H1 (cell line): ENCODE data around the gene FRMD4B. TPM values are rescaled to one million over a fixed set of nuclear protein-coding genes. Genes with fewer than 3 reads are reported as not detected.

Experiments
- CTCF ChIA-PET: fragments of 300-600 bp; sonication (Branson Sonifier 250); formaldehyde crosslinking; loops from one replicate; lab custom pipeline; 2021; ENCODE audit not compliant: partially characterized antibody; lab: Charles Lee
- POLR2A ChIA-PET: fragments of 300-600 bp; sonication (Branson Sonifier 250); formaldehyde crosslinking; loops from one replicate; lab custom pipeline; 2021; ENCODE audit warnings: inconsistent platforms; ENCODE audit not compliant: partially characterized antibody; lab: Charles Lee
- DNase-seq, 2 experiments: peaks; one replicate each; pipeline versions ENCODE4 v3.0.0 to v3.0.0-alpha.2; 2010 to 2022; ENCODE audit warnings: low spot score in 2 of 2, low read depth in 1 of 2, mixed read lengths in 1 of 2
- FAIRE-seq: peaks from 2 replicates; lab custom pipeline; 2011; peaks lifted over from hg19 to GRCh38; lab: Jason Lieb, UNC
- H2AFZ ChIP-seq: 2 replicates; pipeline ENCODE4 v1.8.1; 2012; ENCODE audit warnings: low read length, inconsistent platforms
- H2AK5ac ChIP-seq: 2 replicates; pipeline ENCODE4 v1.6.1; 2013; ENCODE audit warnings: low read depth, low read length
- H2BK120ac ChIP-seq: replicated peaks from 2 replicates; pipeline ENCODE3; 2013; ENCODE audit warnings: low read depth, low read length, inconsistent platforms
- H2BK12ac ChIP-seq: 2 replicates; pipeline ENCODE4 v1.6.1; 2013; ENCODE audit warnings: low read depth, low read length
- H2BK15ac ChIP-seq: 2 replicates; pipeline ENCODE4 v1.6.1; 2013; ENCODE audit warnings: low read length
- H2BK20ac ChIP-seq: 2 replicates; pipeline ENCODE4 v1.6.1; 2013; ENCODE audit warnings: low read length
- H2BK5ac ChIP-seq: 2 replicates; pipeline ENCODE4 v1.6.1; 2013; ENCODE audit warnings: low read depth, low read length
- H3K14ac ChIP-seq: 2 replicates; pipeline ENCODE4 v1.6.1; 2013; ENCODE audit warnings: inconsistent platforms; ENCODE audit not compliant: insufficient read length
- H3K18ac ChIP-seq: 2 replicates; pipeline ENCODE4 v1.6.1; 2013; ENCODE audit warnings: low read length; ENCODE audit errors: extremely low read depth
- H3K23ac ChIP-seq: 2 replicates; pipeline ENCODE4 v1.6.1; 2013; ENCODE audit warnings: inconsistent platforms; ENCODE audit not compliant: insufficient read length
- H3K23me2 ChIP-seq: 2 replicates; pipeline ENCODE4 v1.6.1; 2013; ENCODE audit warnings: low read depth, low read length
- H3K27ac ChIP-seq: 2 replicates; pipeline ENCODE4 v1.6.1; 2011; ENCODE audit warnings: low read depth, low read length, inconsistent platforms
- H3K27me3 ChIP-seq, 4 experiments: replicated peaks in 1 of 4; 1 replicate in 1 of 4; 2 replicates in 3 of 4; pipeline versions ENCODE4 v1.6.1 to v1.8.1; 2011 to 2013; ENCODE audit warnings: low read length in 3 of 4, mild to moderate bottlenecking in 3 of 4, inconsistent platforms in 2 of 4, mixed read lengths in 2 of 4, moderate library complexity in 1 of 4; ENCODE audit not compliant: control insufficient read depth in 3 of 4, insufficient read depth in 3 of 4; ENCODE audit errors: extremely low read depth in 1 of 4
- H3K36me3 ChIP-seq, 4 experiments: 2 replicates each; pipeline versions ENCODE4 v1.6.1 to v1.8.1; 2011 to 2013; ENCODE audit warnings: mild to moderate bottlenecking in 4 of 4, low read length in 3 of 4, moderate library complexity in 2 of 4, control low read depth in 1 of 4, inconsistent platforms in 1 of 4; ENCODE audit not compliant: insufficient read depth in 4 of 4, control insufficient read depth in 2 of 4
- H3K4ac ChIP-seq: replicated peaks from 2 replicates; pipeline ENCODE3; 2013; ENCODE audit warnings: low read length, low read depth, mixed read lengths, inconsistent platforms; ENCODE audit not compliant: insufficient read length
- H3K4me1 ChIP-seq, 4 experiments: replicated peaks in 1 of 4; 1 replicate in 1 of 4; 2 replicates in 3 of 4; pipeline versions ENCODE4 v1.6.1 to v1.8.1; 2011 to 2013; ENCODE audit warnings: low read length in 3 of 4, inconsistent platforms in 2 of 4, mixed read lengths in 1 of 4; ENCODE audit not compliant: insufficient read depth in 4 of 4, control insufficient read depth in 3 of 4
- H3K4me2 ChIP-seq, 2 experiments: 2 replicates each; pipeline versions ENCODE4 v1.6.1 to v1.8.1; 2011 to 2013; ENCODE audit warnings: low read depth in 2 of 2, low read length in 2 of 2, control low read depth in 1 of 2, inconsistent platforms in 1 of 2, mild to moderate bottlenecking in 1 of 2; ENCODE audit not compliant: insufficient read depth in 1 of 2
- H3K4me3 ChIP-seq, 4 experiments: fragments of 200-600, 300-600 bp in 1 of 4; sonication (generic), shearing (Covaris generic), sonication (Bioruptor Twin) in 1 of 4; 2 replicates each; pipeline versions ENCODE4 v1.5.1 to v1.8.1; 2011 to 2016; ENCODE audit warnings: low read length in 4 of 4, low read depth in 3 of 4, control low read depth in 2 of 4, inconsistent platforms in 2 of 4, mild to moderate bottlenecking in 2 of 4, mixed read lengths in 1 of 4, moderate library complexity in 1 of 4; ENCODE audit not compliant: insufficient read depth in 2 of 4; ENCODE audit errors: extremely low read depth in 1 of 4
- H3K56ac ChIP-seq: replicated peaks from 2 replicates; pipeline ENCODE3; 2013; ENCODE audit warnings: low read depth, mild to moderate bottlenecking, mixed read lengths, low read length, inconsistent platforms; ENCODE audit not compliant: insufficient read length
- H3K79me1 ChIP-seq: 2 replicates; pipeline ENCODE4 v1.6.1; 2013; ENCODE audit warnings: low read depth, low read length, control low read depth
- H3K79me2 ChIP-seq, 2 experiments: 2 replicates each; pipeline versions ENCODE4 v1.6.1 to v1.8.1; 2012 to 2013; ENCODE audit warnings: low read length in 2 of 2, mild to moderate bottlenecking in 2 of 2, inconsistent platforms in 1 of 2; ENCODE audit not compliant: insufficient read depth in 2 of 2, control insufficient read depth in 1 of 2
- H3K9ac ChIP-seq, 4 experiments: replicated peaks in 1 of 4; 1 replicate in 1 of 4; 2 replicates in 3 of 4; pipeline versions ENCODE4 v1.6.1 to v1.8.1; 2011 to 2013; ENCODE audit warnings: low read depth in 3 of 4, low read length in 3 of 4, control low read depth in 2 of 4, mild to moderate bottlenecking in 2 of 4, moderate library complexity in 2 of 4, inconsistent platforms in 1 of 4; ENCODE audit errors: extremely low read depth in 1 of 4
- H3K9me3 ChIP-seq, 2 experiments: 2 replicates each; pipeline versions ENCODE4 v1.6.1 to v1.8.1; 2012 to 2013; ENCODE audit warnings: mild to moderate bottlenecking in 2 of 2, moderate library complexity in 2 of 2, control low read depth in 1 of 2, inconsistent platforms in 1 of 2, low read depth in 1 of 2, low read length in 1 of 2, mixed read lengths in 1 of 2; ENCODE audit not compliant: insufficient read depth in 2 of 2
- H4K20me1 ChIP-seq, 2 experiments: replicated peaks in 1 of 2; 2 replicates each; pipeline versions ENCODE3 to v1.8.1; 2011 to 2013; ENCODE audit warnings: inconsistent platforms in 2 of 2, low read length in 2 of 2, mild to moderate bottlenecking in 1 of 2; ENCODE audit not compliant: insufficient read depth in 2 of 2, control insufficient read depth in 1 of 2
- H4K5ac ChIP-seq: 2 replicates; pipeline ENCODE4 v1.6.1; 2013; ENCODE audit warnings: low read length, low read depth, mixed read lengths, inconsistent platforms; ENCODE audit not compliant: insufficient read length
- H4K8ac ChIP-seq: 2 replicates; pipeline ENCODE4 v1.8.0; 2013; ENCODE audit warnings: mild to moderate bottlenecking, moderate library complexity, low read length, inconsistent platforms; ENCODE audit not compliant: insufficient read depth; ENCODE audit errors: extremely low read depth
- H4K91ac ChIP-seq: replicated peaks from 2 replicates; pipeline ENCODE3; 2013; ENCODE audit warnings: low read length, mixed read lengths, inconsistent platforms; ENCODE audit not compliant: insufficient read length
- ASH2L ChIP-seq: fragments of 200-600, 300-600 bp; sonication (generic); IDR thresholded peaks from one replicate; pipeline ENCODE4 v1.7.1; 2017; ENCODE audit warnings: low read length
- CHD1 ChIP-seq: IDR thresholded peaks from 2 replicates; pipeline ENCODE4 v1.6.1; 2012; ENCODE audit warnings: low read depth, low read length, improper control_type of control experiment
- CREB1 ChIP-seq: IDR thresholded peaks from 2 replicates; pipeline ENCODE4 v1.6.1; 2012; ENCODE audit warnings: inconsistent platforms
- EZH2 ChIP-seq: fragments of 200-600 bp; sonication (generic); IDR thresholded peaks from 2 replicates; pipeline ENCODE4 v1.7.1; 2012; ENCODE audit warnings: low read depth, mild to moderate bottlenecking, moderate library complexity, low read length, inconsistent platforms; ENCODE audit not compliant: severe bottlenecking
- GTF2F1 ChIP-seq: IDR thresholded peaks from 2 replicates; pipeline ENCODE4 v1.6.1; 2012; ENCODE audit warnings: low read depth, low read length, improper control_type of control experiment, borderline replicate concordance
- JUND ChIP-seq: IDR thresholded peaks from 2 replicates; pipeline ENCODE4 v1.6.1; 2011; ENCODE audit warnings: mild to moderate bottlenecking, improper control_type of control experiment, low read length
- MAFK ChIP-seq: IDR thresholded peaks from 2 replicates; pipeline ENCODE4 v1.6.1; 2012; ENCODE audit warnings: low read depth, mild to moderate bottlenecking, improper control_type of control experiment, low read length
- NANOG ChIP-seq: IDR thresholded peaks from 2 replicates; pipeline ENCODE4 v1.6.1; 2011; ENCODE audit warnings: low read length, low read depth, mild to moderate bottlenecking, inconsistent platforms; ENCODE audit not compliant: insufficient read depth, poor library complexity, severe bottlenecking
- POU5F1 ChIP-seq: IDR thresholded peaks from 2 replicates; pipeline ENCODE4 v1.6.1; 2011; ENCODE audit warnings: low read depth, mild to moderate bottlenecking, low read length, moderate library complexity
- RBBP5 ChIP-seq: IDR thresholded peaks from 2 replicates; pipeline ENCODE4 v1.7.1; 2012; ENCODE audit warnings: low read depth, mild to moderate bottlenecking, inconsistent platforms, low read length, moderate library complexity, borderline replicate concordance
- SIN3A ChIP-seq, 2 experiments: IDR thresholded peaks in 1 of 2; conservative IDR thresholded peaks in 1 of 2; 2 replicates each; pipeline ENCODE4 v1.6.1; 2011 to 2012; ENCODE audit warnings: low read length in 2 of 2, improper control_type of control experiment in 1 of 2, low read depth in 1 of 2, mild to moderate bottlenecking in 1 of 2
- SUZ12 ChIP-seq: fragments of 200-600 bp; sonication (generic); IDR thresholded peaks from 2 replicates; pipeline ENCODE4 v1.6.1; 2012; ENCODE audit warnings: mild to moderate bottlenecking, inconsistent platforms, low read length, moderate library complexity, mixed read lengths
- TEAD4 ChIP-seq: IDR thresholded peaks from 2 replicates; pipeline ENCODE4 v1.6.1; 2012; ENCODE audit warnings: low read depth, low read length, inconsistent platforms, mixed read lengths
- ZNF274 ChIP-seq: IDR thresholded peaks from 2 replicates; pipeline ENCODE4 v1.7.0; 2012; ENCODE audit warnings: low read length, borderline replicate concordance; ENCODE audit errors: extremely low read depth
- WGBS, 2 experiments: shearing (Covaris generic) in 1 of 2; methylation state at CpG; one replicate each; pipeline versions ENCODE4 v1.1.6 to v1.1.7; 2013 to 2015; ENCODE audit warnings: low lambda C conversion rate in 2 of 2, mixed read lengths in 2 of 2, inconsistent platforms in 1 of 2, low coverage in 1 of 2, missing lambda C conversion rate in 1 of 2; ENCODE audit not compliant: insufficient replicate concordance in 2 of 2, insufficient coverage in 1 of 2, insufficient read length in 1 of 2; ENCODE audit errors: extremely low coverage in 1 of 2, missing lambda C conversion rate in 1 of 2; 5-methylcytosine and 5-hydroxymethylcytosine counted together
- polyA plus RNA-seq, 7 experiments: library from polyadenylated mRNA; depleted of rRNA in 3 of 7; stranded (reverse) in 5 of 7; unstranded in 2 of 7; fragments of >200 nt in 5 of 7; fragments of 200-250 nt in 2 of 7; gene quantifications; 1 replicate in 5 of 7; 2 replicates in 1 of 7; 4 replicates in 1 of 7; pipeline versions ENCODE4 v1.2.1 to v1.2.3, GENCODE V29; 2011 to 2013; ENCODE audit warnings: missing spikeins in 2 of 7, mixed read lengths in 2 of 7
- total RNA-seq: library from RNA; stranded (reverse); fragmentation: NEBNext Ultra II Directional; extraction: Animal tissue kit (Norgen Biotek cat#: 25700); gene quantifications from 2 replicates; pipeline ENCODE4 v1.2.1, GENCODE V29; 2021
- TF ChIP-seq, protein P1 (sequence below): IDR thresholded peaks from 2 replicates; pipeline ENCODE4 v1.6.1; 2012; ENCODE audit warnings: inconsistent platforms

FRMD4B gene
- total and polyA plus RNA-seq, 2 of the 8 experiments (the other 6 are each of a cell fraction or from before 2014, with no cell fraction given): 2.7 to 7.2 TPM

DNA sequence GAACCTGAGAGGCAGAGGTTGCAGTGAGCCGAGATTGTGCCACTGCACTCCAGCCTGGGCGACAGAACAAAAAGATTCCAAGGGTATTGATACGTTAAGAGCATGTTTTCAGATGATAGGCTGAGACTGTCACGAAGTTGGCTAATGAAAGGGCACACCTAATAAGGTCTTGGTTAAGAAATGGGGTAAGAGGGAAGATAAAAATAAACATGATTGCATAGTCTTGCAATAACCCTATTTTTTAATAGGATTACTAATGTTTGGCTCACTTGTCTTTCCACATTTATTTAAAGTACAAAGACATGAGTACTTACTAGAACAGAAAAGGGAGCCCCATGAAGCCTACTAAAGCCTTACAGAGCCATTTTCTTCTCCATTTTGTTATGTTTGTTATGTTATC is 109.0 kb downstream of the FRMD4B start:
- Histone ChIP-seq H3K56ac (no peak overlapping the region), H2BK20ac (no peak overlapping the region), H3K9ac (no peak overlapping the region), H2BK12ac (no peak overlapping the region), H3K4me1 (no peaks in the 10 kb centered on the region), H3K4me2 (no peak overlapping the region), H2BK5ac (no peak overlapping the region), H2BK120ac (no peak overlapping the region), H3K23me2 (no peaks in the 10 kb centered on the region), H3K27me3 (no peaks in the 10 kb centered on the region), H3K4ac (no peak overlapping the region), H2BK15ac (no peak overlapping the region), H3K23ac (no peak overlapping the region), H2AFZ (no peak overlapping the region), H3K18ac (no peak overlapping the region), H2AK5ac (no peak overlapping the region), H3K9me3 (no peaks in the 10 kb centered on the region), H3K79me1 (no peaks in the 10 kb centered on the region), H3K36me3 (no peaks in the 10 kb centered on the region), H3K27ac (no peak overlapping the region), H4K8ac (no peak overlapping the region), H3K14ac (no peak overlapping the region), H4K5ac (no peak overlapping the region), H3K4me3 (no peak overlapping the region), H4K91ac (no peak overlapping the region), H3K79me2 (no peaks in the 10 kb centered on the region), H4K20me1 (no peaks in the 10 kb centered on the region)
- ChIA-PET POLR2A (no interaction called here), CTCF (interaction anchor here (0.6 to 1.5 kb wide), 3 partner anchors 18 to 155 kb away, joined by 3 to 6 read pairs (median 3); no protein-coding TSS in a partner anchor)
- no peak for DNase-seq
- 69% methylated on average over 4 of the region's 4 CpGs; no CpG with 5 or more reads in 1 of the 2 experiments for WGBS, 2 experiments
- no peak for FAIRE-seq
- TF ChIP-seq ZNF274 (no peak), SIN3A (conservative IDR thresholded peaks at IDR 0.05 in 1 of 2, IDR thresholded peaks at IDR 0.05 in 1 of 2; ENCODE audit: low read depth in 1 of 2, low read length in 2 of 2) (no peak), TEAD4 (no peak), EZH2 (no peak), NANOG (no peak), MAFK (no peak), POU5F1 (no peak), SUZ12 (no peak), JUND (no peak), ASH2L (no peak), CHD1 (no peak), RBBP5 (no peak), CREB1 (no peak), GTF2F1 (no peak)
- TF ChIP-seq, protein P1, sequence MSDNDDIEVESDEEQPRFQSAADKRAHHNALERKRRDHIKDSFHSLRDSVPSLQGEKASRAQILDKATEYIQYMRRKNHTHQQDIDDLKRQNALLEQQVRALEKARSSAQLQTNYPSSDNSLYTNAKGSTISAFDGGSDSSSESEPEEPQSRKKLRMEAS: no peak
